GM13977 (cell line): ENCODE data around the gene KRT17.

Experiments
- DNase-seq: peaks from one replicate; pipeline ENCODE4 v3.0.0; 2012; ENCODE audit warnings: low spot score
- CTCF ChIP-seq: IDR thresholded peaks from 2 replicates; pipeline ENCODE4 v1.5.1; 2012; ENCODE audit warnings: mild to moderate bottlenecking, control low read depth; ENCODE audit not compliant: insufficient read depth; ENCODE audit errors: extremely low read depth, missing control alignments
- in situ Hi-C: fragments of 300-500 bp; cut with MboI; formaldehyde crosslinking; loops from one replicate; pipeline ENCODE4 v1.12.0; 2022; ENCODE audit warnings: low sequenced_read_pairs, low pct_unique_long_range_greater_than_20kb, mixed read lengths, inconsistent platforms; ENCODE audit not compliant: unreplicated experiment

The KRT17 gene

GRCh38 chr17:41659427-41660212 lies 35.2 kb upstream of the KRT17 start:
- no peak for TF ChIP-seq CTCF
- in situ Hi-C loops = loop anchor here (25.0 kb wide), 1 partner anchor 747 kb away; no protein-coding TSS in a partner anchor
- peak; percentile 6 for DNase-seq

- TF ChIP-seq CTCF = no peak
- in situ Hi-C loops = loop anchor here (25.0 kb wide), 1 partner anchor 747 kb away; no protein-coding TSS in a partner anchor
- DNase-seq = no peak
Measured at GRCh38 chr17:41658846-41659245, 34.5 kb upstream of the KRT17 start.

GRCh38 chr17:41657936-41658335 lies 33.6 kb upstream of the KRT17 start:
- no peak for TF ChIP-seq CTCF
- DNase-seq = no peak
- in situ Hi-C loops = loop anchor here (25.0 kb wide), 1 partner anchor 746 kb away; no protein-coding TSS in a partner anchor

- TF ChIP-seq CTCF = no peak
- in situ Hi-C loops = loop anchor here (25.0 kb wide), 1 partner anchor 745 kb away; no protein-coding TSS in a partner anchor
- DNase-seq = no peak
Measured at GRCh38 chr17:41657176-41657754, 32.9 kb upstream of the KRT17 start.

- no peak for DNase-seq
- in situ Hi-C loops = loop anchor here (25.0 kb wide), 1 partner anchor 744 kb away; no protein-coding TSS in a partner anchor
- TF ChIP-seq CTCF = no peak
Measured at GRCh38 chr17:41656249-41657023, 32.1 kb upstream of the KRT17 start.

GRCh38 chr17:41655611-41656111 lies 31.3 kb upstream of the KRT17 start:
- TF ChIP-seq CTCF = no peak
- DNase-seq = no peak
- in situ Hi-C loops = loop anchor here (25.0 kb wide), 1 partner anchor 743 kb away; no protein-coding TSS in a partner anchor
